Heart left ventricle (tissue), 13 donors: ENCODE measurements around the gene EZH1.

Source experiments
- CTCF ChIP-seq, 12 donors: fragments of 200-600 bp; sonication (generic) in 4 of 12; IDR thresholded peaks; one replicate each; pipeline versions ENCODE4 v1.5.0 to v1.8.0; 2018 to 2022; ENCODE audit warnings: antibody characterized with exemption in 12 of 12, mild to moderate bottlenecking in 5 of 12
- POLR2A ChIP-seq, 2 donors: fragments of 450-650 bp; IDR thresholded peaks; one replicate each; pipeline ENCODE4 v1.6.1; 2017; ENCODE audit warnings: antibody characterized with exemption in 2 of 2, mild to moderate bottlenecking in 2 of 2, moderate library complexity in 2 of 2
- donor health status: ischemic (EF 13 %, LVEDD 7.1; RV severe dilation, severe dysfunction).
- donor health status: DM: no; HTN: yes; CAD: no.
- donor health status: DM: no; HTN: no; CAD: no.
- donor health status: ischemic (EF 25% LVEDD 6.9; RV normal size, moderate dysfunction).
- donor health status: ischemic (EF 25% LVEDD 5.7; RV mildly dilated, moderate dysfunction).
- donor health status: ischemic (EF 35%, LVEDD 5.7; RV mildly dilated, moderate dysfunction).
- donor health status: nonischemic (EF 11% LVEDD 7.7; RV severe dilation, severe dysfunction).
- donor health status: DM: yes; HTN: yes; CAD: no.
- donor health status: PGD.
- donor health status: ischemic (EF 29% LVEDD 5.4; RV normal size, mild dysfunction).
- donor health status: nonischemic (EF 23%, LVEDD 6.1; RV moderate dilation, normal function).

GRCh38 chr17:42778570-42778969 lies 33.7 kb upstream of the EZH1 start:
- TF ChIP-seq POLR2A (IDR thresholded peaks at IDR 0.05) (no peak), CTCF (IDR thresholded peaks at IDR 0.05) (no peak)
